Astrocyte (in vitro differentiated cells and primary cell): ENCODE results near the gene ZC3H12A.

ENCODE experiments used
- CTCF ChIP-seq: IDR thresholded peaks from 2 replicates; pipeline ENCODE4 v1.5.1; 2011; ENCODE audit warnings: low read depth, mild to moderate bottlenecking, inconsistent platforms, low read length, moderate library complexity; ENCODE audit not compliant: insufficient read depth
- EZH2 ChIP-seq: IDR thresholded peaks from 2 replicates; pipeline ENCODE4 v1.6.1; 2012; ENCODE audit warnings: mild to moderate bottlenecking, low read length, inconsistent platforms; ENCODE audit not compliant: insufficient read depth

DNA sequence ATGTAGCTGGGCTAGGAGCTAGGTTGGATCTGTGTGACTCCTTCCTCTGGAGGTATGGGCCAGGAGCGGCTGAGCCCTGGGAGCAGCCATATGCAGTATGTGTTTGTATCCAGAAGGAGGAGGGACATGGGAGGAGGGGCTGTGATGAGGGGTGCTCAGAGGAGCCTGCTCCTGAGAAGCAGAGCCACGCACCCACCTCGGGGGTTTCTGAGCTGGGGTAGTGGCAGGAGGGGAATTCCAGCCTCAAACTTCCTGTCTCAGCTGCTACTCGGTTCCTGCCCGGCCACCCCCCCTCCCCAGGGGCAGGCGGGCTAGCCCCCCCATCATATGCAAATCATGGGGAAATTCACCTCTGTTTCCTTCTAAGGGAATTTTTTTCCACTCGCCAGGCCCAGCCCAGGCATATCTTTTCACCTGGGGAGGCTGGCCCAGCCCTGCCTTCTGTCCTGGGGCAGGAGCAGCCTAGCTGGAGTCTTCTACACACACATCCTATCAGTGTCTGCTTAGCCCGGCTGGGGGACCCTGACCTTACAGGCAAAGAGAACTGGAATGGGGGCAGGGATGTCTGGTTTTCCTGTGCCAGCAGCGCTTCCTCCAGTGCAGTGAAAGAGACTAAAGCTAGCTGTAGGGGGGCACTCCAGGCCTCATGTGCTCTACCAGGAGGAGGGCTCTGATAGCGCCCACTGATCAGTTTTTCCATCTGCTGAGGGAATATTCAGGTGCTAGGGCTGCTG lies 3.0 kb downstream of the ZC3H12A start:
- no peak for TF ChIP-seq CTCF
- TF ChIP-seq EZH2, result no peak
